Mammary epithelial cell (primary cell): ENCODE data around the gene EEF1B2.

Source experiments
- EZH2 ChIP-seq: IDR thresholded peaks from 2 replicates; pipeline ENCODE4 v1.6.1; 2012; ENCODE audit warnings: low read length, inconsistent platforms, borderline replicate concordance
- TF ChIP-seq, protein P1 (sequence below), 2 donors: IDR thresholded peaks in 1 of 2; conservative IDR thresholded peaks in 1 of 2; 2 replicates each; pipeline ENCODE4 v1.5.1; 2011 to 2012; ENCODE audit warnings: inconsistent platforms in 2 of 2, low read length in 2 of 2, mild to moderate bottlenecking in 2 of 2, control low read depth in 1 of 2, low read depth in 1 of 2; ENCODE audit not compliant: insufficient read depth in 1 of 2; ENCODE audit errors: extremely low read depth in 1 of 2

GRCh38 chr2:206198677-206199076 is 39.0 kb downstream of the EEF1B2 start:
- TF ChIP-seq, protein P1, sequence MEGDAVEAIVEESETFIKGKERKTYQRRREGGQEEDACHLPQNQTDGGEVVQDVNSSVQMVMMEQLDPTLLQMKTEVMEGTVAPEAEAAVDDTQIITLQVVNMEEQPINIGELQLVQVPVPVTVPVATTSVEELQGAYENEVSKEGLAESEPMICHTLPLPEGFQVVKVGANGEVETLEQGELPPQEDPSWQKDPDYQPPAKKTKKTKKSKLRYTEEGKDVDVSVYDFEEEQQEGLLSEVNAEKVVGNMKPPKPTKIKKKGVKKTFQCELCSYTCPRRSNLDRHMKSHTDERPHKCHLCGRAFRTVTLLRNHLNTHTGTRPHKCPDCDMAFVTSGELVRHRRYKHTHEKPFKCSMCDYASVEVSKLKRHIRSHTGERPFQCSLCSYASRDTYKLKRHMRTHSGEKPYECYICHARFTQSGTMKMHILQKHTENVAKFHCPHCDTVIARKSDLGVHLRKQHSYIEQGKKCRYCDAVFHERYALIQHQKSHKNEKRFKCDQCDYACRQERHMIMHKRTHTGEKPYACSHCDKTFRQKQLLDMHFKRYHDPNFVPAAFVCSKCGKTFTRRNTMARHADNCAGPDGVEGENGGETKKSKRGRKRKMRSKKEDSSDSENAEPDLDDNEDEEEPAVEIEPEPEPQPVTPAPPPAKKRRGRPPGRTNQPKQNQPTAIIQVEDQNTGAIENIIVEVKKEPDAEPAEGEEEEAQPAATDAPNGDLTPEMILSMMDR (conservative IDR thresholded peaks at IDR 0.05 in 1 of 2, IDR thresholded peaks at IDR 0.05 in 1 of 2; ENCODE audit: extremely low read depth in 1 of 2, insufficient read depth in 1 of 2, low read depth in 1 of 2, low read length in 2 of 2): no peak
- TF ChIP-seq EZH2: no peak
